WI38 (cell line): ENCODE data around the gene MARS1.
"Not testable (repeated sequence)": the region's sequence is repeated elsewhere in the genome, so short reads cannot be mapped to it uniquely, and the experiment has no call there.

Source experiments
- H3K4me3 ChIP-seq: 2 replicates; pipeline ENCODE4 v1.5.1; 2011; ENCODE audit warnings: low read depth, mild to moderate bottlenecking, control low read depth, low read length
- CTCF ChIP-seq: IDR thresholded peaks from 2 replicates; pipeline ENCODE4 v1.5.1; 2012; ENCODE audit warnings: low read depth, mild to moderate bottlenecking, control low read depth, low read length

MARS1 gene

GRCh38 chr12:57554897-57555296, 67.0 kb downstream of the MARS1 start:
- TF ChIP-seq CTCF = no peak

GRCh38 chr12:57558864-57559263, 71.0 kb downstream of the MARS1 start:
- TF ChIP-seq CTCF = no peak
- H3K4me3 ChIP-seq = no peak overlapping the region

More at GRCh38 chr12:57554897-57555296, 67.0 kb downstream of the MARS1 start:
- H3K4me3 ChIP-seq = no peak overlapping the region

GRCh38 chr12:57560516-57560915, 72.6 kb downstream of the MARS1 start:
- no peak overlapping the region for H3K4me3 ChIP-seq
- TF ChIP-seq CTCF = no peak

- not testable (repeated sequence) for H3K4me3 ChIP-seq
Observed at GRCh38 chr12:57561117-57561516, 73.2 kb downstream of the MARS1 start.

GRCh38 chr12:57563358-57563757, 75.5 kb downstream of the MARS1 start:
- no peak for TF ChIP-seq CTCF
- H3K4me3 ChIP-seq = no peak overlapping the region

GRCh38 chr12:57564178-57564740, 76.4 kb downstream of the MARS1 start:
- no peak overlapping the region for H3K4me3 ChIP-seq
- TF ChIP-seq CTCF = no peak
